ENCODE data around the gene TCTN2.

TCTN2 gene

DNA sequence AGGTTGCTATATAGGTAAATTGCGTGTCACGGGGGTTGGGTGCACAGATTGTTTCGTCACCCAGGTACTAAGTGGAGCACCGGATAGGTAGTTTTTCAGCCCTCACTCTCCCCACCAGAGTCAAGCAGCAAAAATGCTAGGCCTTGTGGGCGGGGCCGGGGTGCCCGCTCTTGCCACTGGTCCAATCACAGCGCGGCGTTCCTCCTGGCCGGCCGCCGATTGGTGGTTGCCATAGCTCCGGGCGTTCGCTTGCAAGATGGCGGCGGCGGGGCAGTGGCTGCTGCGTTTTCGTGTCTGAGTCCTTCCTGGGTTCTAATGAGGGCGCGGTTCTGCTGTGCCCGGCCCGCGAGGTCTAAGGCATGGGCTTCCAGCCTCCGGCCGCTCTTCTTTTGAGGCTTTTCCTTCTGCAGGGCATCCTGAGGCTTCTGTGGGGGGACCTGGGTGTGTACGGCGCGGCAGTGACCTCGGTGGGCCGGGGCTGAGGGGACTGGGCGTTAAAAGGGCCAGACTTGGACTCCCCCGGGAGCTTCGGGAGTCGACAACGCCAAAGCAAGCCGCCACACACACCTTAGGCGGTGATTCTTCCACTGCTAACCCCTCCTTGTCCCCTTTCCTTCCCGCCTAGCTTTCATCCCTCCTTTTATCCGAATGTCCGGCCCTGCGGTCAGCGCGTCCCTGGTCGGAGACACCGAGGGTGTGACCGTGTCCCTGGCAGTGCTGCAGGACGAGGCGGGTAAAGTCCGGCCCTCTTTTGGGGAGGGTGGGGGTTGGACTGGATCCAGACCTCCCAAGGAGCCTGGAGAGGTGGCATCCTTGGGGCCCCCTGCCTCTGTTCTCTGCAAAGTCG lies at the start of gene TCTN2:
TSS of gene TCTN2 (plus strand) at position 232 of the 847 bp plus-strand sequence. CDS start at position 360, 128 bp downstream.
- peak; percentile 28 to 95 (median 84) for DNase-seq

DNA sequence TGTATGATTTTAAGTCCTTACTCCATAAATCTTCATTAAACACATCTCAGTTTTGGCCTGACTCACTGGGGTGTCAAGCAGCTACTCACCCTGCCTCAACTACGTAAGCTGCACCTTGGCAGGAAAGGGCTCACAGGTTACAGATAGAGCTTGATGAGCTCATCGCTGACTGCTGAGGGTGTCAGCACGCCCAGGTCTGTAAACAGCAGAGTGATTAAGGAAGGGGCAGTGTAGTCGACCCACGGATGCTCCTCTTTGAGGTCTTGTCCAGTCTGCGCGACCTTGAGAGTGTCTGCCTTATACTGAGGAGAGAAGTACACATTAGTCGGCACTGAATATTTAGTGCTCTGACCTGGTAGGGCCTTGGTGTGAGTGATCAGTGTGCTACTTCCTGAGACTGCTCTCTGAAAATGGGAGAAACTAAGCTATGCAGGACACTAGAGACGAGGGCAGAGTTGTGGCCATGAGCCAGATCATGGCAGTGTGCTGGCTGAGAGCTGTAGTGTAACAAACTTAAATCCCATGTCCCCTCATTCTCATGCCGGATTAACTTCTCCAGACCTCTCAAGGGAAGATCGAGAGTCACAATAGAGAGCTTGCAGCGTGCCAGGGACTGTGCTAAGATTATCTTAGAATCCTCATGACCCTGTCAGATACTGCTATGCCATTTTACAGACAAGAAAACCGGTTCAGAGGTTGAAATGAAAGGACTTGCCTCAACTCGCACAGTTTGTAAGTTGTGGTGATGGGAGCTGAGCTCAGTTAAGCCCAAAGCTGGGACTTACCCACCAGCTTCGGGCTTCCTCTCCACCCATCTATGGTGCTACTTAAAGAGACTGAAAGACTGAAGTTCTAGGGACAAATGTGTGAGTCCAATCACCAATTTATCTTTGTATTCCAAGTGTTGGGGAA lies 49.0 kb upstream of the TCTN2 start:
- no peak for DNase-seq

DNA sequence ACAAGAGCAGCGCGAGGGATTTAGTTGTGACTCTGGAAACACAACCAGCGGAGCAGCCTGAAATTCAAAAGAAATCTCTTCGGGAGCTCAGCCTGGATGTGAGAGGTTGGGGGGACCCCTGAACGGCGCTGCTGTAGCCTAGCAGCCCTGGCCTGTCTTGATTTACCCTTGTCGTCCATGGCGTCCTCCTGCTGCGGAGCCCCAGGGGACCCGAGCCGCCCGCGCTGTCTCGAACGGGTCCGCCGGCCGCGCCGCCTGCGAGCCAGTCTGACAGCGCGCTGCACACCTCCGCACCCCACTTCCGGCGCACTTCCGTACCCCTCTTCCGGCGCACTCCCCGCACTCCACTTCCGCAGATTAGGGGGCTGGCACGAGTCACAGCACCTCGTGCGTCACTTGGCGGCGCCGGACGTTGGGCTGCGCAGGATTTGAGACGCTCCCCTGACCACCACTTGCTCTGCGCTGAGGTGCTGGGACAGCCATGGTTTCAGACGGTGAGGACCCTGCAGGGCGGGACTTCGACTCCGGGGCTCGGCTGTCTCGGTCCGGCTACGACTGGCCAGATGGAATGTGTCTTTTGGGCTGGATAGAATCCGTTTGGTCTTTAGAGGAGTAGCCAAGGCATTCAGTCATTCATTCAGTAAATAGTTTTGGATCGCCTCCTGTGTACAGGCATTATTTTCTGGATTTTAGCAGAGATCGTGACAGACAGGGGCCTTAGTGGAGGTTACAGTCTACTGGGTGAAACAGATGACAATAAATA lies 37.4 kb upstream of the TCTN2 start, which contains the start of the genes EIF2B1 and GTF2H3:
TSS of gene EIF2B1 (minus strand) at position 308 of the 763 bp plus-strand sequence. CDS start at position 179, 129 bp downstream.
TSS of gene GTF2H3 (plus strand) at position 451 of the 763 bp plus-strand sequence. CDS start at position 482, 31 bp downstream.
- DNase-seq, result peak; percentile 66 to 98 (median 93)

DNA sequence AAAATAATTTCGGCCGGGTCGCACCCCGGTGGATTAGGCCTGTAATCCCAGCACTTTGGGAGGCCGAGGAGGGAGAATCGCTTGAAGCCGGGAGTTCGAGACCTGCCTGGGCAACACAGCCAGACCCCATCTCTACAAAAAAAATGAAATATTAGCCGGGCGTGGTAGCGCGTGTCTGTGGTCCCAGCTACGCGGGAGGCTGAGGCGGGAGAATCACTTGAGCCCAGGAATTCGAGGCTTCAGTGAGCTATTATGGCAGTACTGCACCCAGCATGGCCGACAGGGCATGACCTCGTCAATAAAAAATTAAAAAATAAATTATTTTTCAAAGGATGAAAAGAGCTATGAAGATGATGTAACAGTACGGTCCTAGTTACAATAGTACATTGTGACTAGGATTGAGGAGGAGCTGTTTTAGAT lies 36.8 kb upstream of the TCTN2 start:
- peak in 1 of 56 donors; percentile 27 for DNase-seq

DNA sequence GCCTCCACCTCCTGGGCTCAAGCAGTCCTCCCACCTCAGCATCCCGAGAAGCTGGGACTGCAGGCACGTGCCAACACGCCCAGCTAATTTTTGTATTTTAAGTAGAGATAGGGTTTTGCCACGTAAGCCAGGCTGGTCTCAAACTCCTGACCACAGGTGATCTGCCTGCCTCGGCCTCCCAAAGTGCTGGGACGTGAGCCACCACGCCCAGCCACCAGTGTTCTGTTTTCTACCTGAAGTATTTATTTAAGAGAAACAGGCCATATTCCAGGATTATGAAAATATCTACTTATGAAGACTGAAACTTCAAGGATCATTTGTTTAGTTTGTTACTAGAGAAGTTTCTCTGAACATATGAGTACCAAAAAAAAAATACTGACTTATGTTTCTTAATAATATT lies 27.0 kb upstream of the TCTN2 start:
- DNase-seq, result no peak

DNA sequence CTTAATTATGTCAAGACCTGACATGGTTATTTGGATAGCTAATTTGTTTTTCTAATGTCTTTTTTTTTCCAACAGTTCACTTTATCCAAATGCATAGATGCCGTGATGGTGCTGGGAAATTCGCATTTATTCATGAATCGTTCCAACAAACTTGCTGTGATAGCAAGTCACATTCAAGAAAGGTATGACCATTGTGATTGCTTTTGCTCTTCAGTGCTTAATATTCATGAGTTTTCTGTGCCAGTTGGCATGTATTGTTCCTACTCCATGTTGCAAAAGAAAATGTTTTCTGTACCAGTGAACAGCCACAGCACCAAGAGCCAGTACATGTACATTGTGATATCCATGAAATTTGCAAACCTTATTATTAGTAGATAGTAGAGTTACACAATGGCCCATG lies 25.5 kb upstream of the TCTN2 start:
- no peak for DNase-seq

DNA sequence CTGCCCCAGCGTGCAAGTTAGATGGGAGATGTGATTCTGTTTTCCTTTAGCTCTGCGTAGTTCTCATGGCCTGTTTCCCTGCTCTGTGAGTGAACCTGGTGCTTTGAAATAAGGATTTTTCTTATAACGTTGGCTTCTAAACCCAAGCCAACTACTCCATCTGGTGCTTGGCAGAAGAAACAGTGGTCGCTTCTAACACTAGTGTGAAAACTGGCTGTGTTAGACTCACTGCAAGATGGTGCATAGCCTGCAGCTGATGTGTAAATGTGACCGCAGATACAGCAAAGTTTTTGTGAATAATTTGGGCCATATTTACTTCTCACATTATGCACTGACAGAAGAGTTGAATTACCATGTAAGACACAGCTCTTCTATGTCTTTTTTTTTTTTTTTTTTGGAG lies 25.0 kb upstream of the TCTN2 start:
- DNase-seq, result peak in 2 of 56 donors; percentile 3 to 5

DNA sequence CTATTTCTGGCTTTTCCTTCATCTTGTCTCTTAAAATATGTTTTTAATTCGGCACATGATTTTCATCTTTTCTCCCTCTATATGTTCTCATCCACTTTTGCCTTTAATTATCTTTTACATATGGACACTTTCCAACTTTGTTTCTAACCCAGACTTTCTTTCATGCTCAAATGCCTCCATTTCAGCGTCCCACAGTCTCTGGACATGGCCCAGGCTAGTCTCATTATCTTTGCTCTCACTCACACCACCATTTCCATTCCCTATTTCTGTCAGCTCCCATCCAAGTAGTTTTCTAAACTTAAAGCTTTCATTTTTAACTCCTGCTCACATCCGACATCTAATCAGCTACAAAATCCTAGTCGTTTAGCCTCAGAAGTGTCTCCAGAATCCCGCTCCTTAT lies 22.5 kb upstream of the TCTN2 start:
- no peak for DNase-seq

DNA sequence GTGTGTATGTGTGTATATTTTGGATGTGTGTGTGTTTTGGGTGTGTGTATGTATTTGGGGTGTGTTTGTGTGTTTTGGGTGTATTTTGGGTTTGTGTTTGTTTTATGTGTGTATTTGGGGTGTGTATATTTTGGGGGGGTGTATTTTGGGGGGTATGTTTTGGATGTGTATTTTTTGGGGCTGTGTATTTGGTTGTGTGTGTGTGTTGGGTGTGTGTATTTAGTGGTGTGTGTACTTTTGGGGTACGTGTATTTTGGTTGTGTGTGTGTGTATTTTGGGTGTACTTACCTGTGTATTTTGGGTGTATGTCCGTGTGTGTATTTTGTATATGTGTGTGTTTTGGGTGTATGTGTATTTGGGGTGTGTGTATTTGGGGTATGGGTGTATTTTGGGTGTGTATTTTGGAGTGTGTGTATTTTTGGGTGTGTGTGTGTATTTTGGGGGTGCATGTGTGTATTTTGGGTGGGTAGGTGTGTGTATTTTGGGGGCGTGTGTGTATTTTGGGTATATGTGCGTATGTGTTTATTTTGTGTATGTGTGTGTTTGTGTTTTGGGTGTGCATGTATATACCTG lies 16.7 kb upstream of the TCTN2 start:
- no peak for DNase-seq

DNA sequence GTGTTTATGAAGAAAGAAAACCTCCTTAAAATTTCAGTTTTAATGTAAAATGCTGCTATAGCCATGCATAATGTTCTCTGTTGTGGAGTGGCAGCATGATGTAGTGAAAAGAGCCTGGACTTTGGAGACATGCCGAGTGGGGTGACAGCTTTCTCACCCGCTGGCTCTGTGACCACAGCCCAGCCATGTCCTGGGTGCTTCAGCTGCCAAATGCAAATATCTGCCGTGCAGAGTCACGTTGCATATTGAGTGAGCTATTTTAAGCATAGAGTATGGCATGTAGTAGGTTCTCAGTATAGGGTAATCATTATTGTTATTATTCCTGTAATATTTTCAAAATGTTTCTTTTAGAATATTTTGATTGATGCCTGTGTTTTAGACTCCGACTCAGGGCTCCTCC lies 15.5 kb upstream of the TCTN2 start:
- peak in 7 of 56 donors; percentile 2 to 22 (median 4) for DNase-seq

DNA sequence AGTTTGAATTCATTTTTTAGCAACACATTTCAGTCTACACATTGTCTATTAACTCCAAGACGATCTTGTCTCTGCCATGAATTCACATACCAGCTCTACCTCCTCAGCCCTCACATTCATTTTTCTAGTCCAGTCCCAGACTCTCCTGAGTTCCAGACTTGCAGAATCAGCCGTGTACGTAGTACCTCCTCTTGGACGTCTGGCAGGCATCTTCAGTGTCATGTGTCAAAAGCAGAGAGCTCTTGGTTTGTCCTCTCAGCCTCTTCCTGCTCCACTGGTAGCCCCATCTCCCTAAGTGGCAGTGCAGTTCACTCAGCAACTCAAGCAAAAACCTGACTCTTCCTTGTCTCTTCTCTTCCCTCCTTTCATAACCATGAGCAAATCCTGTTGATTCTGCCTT lies 14.5 kb upstream of the TCTN2 start:
- DNase-seq, result no peak

DNA sequence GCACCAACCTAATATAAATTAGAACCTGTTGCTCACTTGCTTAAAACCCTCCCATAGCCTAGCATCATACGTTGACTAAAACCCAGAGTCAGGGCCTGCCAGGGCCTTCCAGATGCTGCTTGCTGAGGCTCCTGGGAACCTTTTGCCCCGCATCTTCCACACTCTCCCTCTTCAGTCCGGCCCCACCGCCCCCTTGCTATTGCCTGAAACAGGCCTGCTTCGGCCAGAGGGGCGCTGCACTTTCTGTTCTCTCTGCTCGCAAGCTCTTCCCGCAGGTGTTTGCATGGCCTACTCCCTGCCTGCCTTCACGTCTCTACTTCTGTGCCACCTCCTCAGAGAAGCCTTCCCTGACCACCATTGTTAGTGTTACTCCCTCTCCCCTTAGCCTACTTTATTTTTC lies 13.7 kb upstream of the TCTN2 start:
- DNase-seq, result no peak

DNA sequence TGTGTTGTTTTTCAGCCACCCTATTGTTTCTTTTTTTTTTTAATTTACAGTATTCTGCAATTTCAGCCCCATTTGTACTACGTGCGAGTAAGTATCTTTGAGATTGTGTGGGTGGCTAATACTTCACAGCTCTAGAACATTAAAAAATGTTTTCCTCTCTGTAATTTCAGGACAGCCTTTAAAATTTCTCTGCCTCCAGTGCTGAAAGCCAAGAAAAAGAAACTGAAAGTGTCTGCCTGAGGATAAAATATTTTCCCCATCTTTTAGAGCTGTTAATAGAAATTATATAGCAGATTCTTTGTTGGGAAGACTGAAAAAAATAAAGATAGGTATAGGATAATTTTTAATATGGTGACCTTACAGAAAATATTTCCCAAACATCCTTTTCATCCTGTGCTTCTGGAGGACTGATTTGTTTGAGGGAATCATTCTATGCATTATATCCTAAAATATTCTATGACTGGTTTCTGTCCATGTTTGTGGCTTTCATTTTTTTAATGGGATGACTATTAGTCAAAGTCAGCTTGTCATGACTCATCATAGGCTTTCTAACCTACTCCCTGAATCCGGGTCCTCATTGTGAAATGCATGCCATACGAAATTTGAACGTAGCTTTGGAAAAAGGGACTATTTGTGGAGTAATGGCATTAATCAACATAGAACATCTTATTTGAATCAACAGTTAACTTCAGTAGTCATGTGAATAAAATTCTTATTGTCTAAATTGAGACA lies 10.8 kb upstream of the TCTN2 start:
- no peak for DNase-seq

DNA sequence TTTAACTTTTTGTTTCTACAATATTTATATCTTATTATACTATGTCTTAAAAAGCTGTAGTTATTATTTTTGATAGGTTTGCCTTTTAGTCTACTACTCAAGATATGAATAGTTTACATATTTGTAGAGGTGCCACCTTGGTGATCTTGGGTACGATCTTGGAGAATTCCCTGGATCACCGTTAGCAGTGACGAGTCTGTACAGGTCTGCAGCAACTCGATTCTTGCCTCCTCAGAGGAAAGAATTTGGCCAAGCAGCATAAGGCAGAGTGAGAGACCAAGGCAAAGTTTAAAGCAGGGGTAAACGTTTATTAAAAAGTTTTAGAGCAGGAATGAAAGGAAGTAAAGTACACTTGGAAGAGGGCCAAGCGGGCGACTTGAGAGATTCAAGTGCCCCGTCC lies 3.1 kb upstream of the TCTN2 start:
- no peak for DNase-seq

DNA sequence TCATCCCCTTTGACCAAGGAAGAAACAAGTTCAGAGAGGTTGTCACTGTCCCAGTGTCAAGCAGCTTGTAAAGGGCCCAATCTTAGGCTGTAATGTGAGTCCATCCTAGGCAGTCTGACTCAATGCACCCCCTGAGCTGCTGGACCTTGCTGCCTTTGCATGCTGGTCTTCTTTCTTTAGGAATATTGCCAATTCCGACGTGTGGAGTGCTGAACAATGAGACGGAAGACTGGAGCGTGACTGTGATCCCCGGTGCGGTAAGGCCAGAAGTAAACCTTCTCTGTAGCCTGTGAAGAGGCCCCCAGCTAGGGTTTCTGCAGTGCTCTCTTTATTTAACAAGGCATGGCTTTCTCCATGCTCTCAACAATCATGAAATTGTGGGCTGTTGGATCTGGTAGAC lies 963 bp downstream of the TCTN2 start:
- DNase-seq, result peak in 1 of 56 donors; percentile 0

DNA sequence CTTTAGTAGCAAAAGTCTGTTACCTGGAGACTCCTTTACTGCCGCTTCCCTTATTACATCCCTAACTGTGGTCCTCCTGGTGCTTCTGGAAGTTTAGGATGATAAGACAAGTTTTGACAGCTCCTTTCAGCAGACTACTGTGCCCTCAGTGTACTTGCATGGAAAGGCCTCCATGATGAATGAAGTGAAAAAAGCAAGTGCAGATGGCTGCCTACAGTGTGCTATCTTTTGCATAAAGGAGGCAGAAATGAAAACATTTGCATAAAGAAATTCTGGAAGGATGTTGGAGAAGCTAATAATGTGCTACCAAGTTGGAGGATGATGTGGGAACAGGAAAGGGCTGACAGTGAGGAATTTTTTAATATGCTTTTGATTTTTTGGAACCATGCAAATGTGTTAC lies 4.5 kb downstream of the TCTN2 start:
- no peak for DNase-seq

DNA sequence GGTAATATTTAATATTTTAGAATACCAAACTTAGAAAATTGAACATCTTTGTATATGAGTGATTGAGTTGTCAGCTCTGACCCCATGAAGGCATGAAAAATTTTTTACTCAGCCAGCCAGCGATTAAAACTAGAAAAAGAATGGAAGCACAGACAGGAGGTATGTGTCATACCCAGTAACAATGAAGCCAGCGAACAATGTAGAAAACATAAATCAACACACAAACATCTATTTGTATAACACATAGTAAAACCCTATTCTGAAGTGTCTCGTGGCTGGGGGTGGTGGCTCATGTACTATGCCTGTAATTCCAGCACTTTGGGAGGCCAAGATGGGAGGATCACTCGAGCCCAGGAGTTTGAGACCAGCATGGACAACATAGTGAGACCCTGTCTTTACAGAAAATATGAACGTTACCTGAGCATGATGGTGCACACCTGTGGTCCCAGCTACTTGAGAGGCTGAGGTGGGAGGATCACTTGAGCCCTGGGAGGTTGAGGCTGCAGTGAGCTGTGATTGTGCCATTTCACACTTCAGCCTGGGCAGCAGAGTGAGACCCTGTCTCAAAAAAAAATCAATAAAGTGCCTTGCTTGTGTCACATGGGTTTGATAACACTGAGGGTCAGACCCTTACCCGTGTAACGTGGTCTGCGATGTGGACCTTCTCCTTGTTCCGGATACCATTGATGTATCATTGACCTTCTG lies 5.9 kb downstream of the TCTN2 start:
- DNase-seq, result no peak

DNA sequence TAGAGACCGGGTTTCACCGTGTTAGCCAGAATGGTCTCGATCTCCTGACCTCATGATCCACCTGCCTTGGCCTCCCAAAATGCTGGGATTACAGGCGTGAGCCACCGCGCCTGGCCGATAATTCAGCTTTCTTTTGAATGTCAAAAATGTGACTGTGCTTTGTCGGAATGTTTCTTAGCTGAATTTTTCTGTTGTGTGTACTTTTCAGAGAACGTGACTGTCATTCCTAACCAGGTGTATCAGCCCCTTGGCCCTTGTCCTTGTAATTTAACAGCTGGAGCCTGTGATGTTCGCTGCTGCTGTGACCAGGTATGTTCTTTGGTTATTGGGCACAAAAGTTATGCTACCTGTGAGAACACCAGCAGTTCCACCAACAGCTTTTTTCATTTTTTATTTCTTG lies 8.1 kb downstream of the TCTN2 start:
- no peak for DNase-seq

DNA sequence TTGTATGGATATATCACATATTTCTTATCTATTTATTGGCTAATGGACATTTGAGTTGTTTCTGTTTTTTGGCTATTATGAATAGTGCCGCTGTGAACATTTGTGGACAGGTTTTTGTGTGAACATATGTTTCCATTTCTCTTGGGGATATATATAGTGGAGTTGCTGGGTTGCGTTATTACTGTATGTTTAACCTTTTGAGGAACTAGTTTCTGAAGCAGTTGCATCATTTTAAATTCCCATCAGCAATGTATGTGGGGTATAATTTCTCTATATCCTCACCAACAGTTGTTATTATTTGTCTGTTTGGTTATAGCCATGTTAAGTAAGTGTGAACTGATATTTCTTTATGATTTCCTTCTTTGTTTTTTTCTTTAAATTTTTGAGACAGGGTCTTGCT lies 10.7 kb downstream of the TCTN2 start:
- no peak for DNase-seq

Measured in amygdala (tissue), 56 donors.